Left renal pelvis (tissue), 4 donors: Measurements from ENCODE around the gene MYBPC1. TPM values are rescaled to one million over a fixed set of nuclear protein-coding genes. Genes with fewer than 3 reads are reported as not detected.
"Not testable (repeated sequence)": the region's sequence is repeated elsewhere in the genome, so short reads cannot be mapped to it uniquely, and the experiment has no call there.

Experiments used
- DNase-seq, 4 donors: peaks; one replicate each; pipeline ENCODE4 v3.0.0-alpha.2; 2013; ENCODE audit warnings: low read depth in 4 of 4, low spot score in 3 of 4
- polyA plus RNA-seq, 4 donors: library from polyadenylated mRNA; unstranded; fragments of 120-200 nt; gene quantifications; one replicate each; pipeline ENCODE4 v1.2.1, GENCODE V29; 2013; ENCODE audit not compliant: insufficient read length in 4 of 4

The MYBPC1 gene
- polyA plus RNA-seq, 4 donors = 0.11 to 0.21 TPM; not detected in 2

DNA sequence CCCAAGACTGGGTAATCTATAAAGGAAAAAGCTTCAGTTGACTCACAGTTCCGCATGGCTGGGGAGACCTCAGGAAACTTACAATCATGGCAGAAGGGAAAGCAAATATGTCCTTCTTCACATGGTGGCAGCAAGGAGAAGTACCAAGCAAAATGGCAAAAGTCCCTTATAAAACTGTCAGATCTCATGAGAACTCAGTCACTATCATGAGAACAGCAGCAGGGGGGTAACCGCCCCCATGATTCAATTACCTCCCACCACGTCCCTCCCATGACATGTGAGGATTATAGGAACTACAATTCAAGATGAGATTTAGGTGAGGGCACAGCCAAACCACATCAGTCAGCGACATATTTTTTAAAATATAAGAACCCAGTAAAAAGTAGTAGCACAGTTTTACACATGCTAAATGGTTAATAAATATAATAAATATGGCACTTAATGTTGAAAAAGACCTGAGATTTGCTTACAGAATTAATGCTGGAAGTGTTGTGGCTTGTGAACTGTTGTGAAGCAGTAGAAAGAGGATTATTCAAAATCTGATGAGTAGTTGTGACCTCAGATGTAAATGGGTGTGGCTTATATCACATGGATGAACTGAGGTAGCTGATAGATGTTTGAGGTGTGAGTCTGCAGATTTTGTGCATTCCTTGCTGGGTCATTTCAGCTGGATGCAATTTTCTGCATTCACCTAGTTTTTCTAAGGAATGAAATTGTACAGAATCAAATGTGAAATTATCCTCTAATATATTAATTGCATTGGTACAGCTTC lies 55.8 kb downstream of the MYBPC1 start:
- no peak for DNase-seq

DNA sequence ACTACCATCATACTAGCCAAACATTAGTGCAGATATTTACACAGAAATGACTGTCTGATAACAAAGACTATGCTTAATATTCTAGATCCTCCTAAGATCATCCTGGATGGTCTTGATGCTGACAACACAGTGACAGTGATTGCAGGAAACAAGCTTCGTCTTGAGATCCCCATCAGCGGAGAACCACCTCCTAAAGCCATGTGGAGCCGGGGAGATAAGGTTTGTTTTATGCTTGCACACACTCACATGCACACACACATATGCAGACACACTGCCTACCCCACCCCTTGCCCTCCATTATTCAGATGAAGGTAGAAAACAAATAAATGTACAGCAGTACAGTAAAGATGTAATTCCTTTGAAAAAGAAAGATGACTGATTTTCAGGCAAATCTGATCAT lies 58.3 kb downstream of the MYBPC1 start:
- DNase-seq = no peak

DNA sequence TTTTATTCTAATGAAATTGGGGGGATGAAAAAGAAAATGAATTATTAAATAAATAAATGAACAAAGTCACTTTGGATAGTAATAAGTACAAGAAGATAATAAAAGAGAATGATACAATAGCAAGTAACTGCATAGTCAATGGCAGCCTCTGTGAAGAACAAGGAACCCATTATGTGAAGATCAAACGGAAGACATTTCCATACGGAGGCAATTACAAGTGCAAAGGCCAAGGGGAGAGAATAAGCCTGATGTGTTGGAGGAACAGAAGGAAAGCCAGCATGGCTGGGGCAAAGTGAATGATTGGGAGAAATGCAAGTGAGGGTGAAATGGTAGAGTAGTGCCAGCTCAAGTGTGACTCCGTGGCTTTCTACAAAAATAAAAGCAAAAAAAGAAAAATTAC lies 58.7 kb downstream of the MYBPC1 start:
- no peak for DNase-seq

DNA sequence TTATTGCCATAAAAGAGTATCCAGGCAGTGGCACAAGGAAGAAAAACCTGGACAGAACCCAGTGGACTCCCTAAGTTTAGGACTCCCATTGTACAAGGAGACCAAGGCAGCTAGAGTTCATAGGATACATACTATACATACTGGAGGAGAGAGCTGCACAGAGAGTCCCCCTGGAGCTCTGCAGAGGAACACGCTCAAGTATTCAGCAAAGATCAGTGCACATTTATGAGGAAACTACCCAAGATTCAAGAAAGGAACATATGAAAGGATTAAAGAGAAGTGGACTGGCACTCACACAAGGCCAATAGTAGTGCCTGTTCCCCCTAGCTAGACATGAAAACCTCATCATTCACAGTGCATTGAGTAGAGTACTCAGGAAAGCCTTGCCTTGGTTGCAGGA lies 59.7 kb downstream of the MYBPC1 start:
- no peak for DNase-seq

DNA sequence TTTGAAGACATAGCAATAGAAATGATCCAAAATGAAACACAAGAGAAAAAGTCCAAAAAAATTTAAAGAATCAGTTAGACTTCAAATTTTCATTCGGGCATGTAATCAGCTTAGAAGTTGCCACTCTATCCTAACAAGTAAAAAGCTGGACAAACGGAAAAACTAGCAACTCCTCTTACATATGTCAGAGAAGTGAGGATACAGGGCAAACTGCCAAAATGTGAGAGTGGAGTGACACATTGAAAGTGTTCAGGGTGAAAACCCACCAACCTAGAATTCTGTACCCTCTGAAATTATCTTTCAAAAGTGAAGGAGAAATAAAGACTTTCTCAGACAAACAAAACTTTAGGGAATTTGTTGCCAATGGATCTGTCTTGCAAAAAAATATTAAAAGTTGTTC lies 60.6 kb downstream of the MYBPC1 start:
- no peak for DNase-seq

DNA sequence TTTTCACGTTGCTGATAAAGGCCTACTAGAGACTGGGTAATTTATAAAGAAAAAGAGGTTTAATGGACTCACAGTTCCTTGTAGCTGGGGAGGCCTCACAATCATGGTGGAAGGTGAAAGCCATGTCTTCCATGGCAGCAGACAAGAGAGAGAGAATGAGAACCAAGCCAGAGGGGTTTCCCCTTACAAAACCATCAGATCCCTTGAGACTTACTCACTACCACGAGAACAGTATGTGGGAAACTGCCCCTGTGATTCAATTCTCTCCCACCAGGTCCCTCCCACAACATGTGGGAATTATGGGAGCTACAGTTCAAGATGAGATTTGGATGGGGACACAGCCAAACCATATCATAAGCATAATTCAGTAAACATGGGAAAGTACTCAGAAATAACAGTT lies 65.9 kb downstream of the MYBPC1 start:
- DNase-seq = not testable (repeated sequence)

DNA sequence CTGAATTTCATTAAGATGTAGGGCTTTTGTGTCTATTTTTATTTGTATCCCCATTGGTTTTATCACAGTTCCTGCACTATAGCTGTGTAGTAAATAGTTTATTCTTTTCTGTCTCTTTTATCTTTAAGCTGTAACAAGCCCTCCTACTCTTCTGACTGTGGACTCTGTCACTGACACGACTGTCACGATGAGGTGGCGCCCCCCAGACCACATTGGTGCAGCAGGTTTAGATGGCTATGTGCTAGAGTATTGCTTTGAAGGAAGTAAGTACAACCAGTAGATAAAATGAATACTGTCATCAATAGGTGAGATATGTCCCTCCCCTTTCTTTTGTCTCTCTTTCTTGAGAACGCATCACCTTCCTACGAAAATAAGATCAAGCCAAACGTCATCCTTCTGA lies 68.5 kb downstream of the MYBPC1 start:
- DNase-seq = no peak

DNA sequence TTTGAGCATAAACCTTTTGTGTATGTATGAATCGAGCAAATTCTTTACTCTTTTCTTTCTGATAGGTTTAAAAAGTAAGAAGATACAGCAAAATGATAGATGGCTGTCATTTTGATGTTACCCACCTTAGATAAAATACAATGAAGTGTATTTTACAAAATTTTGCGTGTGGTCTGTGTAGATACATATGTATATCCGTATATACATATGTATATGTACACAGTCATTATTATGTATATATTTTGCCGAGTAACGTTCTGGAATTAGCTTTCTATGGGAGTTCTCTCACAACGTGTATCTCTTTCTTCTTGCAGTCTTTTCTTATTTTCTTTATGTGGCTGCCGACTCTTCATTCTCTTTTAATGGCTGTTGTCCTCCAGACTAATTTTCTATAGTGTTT lies 70.2 kb downstream of the MYBPC1 start:
- no peak for DNase-seq

DNA sequence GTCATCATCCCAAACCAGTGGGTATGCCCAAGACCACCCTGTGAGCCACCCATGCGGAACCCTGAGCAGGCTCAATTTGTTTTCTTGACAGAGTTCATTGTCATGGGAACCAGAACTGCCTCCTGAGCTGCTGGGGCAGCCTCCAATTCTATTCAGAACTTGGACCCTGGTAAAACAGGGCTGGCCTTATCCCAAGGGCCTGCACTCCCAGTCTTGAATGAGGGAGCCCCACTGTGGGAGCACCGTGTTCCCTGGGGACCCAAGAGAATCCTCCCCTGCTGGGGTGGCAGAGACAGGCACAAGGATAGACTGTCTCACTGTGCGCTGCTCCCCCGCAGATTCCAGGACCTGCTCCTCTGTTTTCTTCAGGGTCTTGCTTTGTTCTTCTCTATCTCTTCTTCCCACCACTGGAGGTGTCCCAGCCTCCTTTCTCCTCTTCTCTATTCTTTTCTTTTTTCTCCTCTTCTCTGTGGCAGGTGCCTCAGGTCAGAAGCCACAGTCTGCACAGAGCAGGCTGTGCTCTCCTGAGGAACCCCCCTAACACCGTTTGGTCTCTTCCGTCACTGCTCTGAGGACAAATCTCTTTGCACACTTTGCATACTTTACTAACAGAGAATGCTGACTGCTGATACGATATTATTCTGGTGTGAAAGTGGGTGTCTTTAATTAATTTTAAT lies 71.4 kb downstream of the MYBPC1 start:
- no peak for DNase-seq

DNA sequence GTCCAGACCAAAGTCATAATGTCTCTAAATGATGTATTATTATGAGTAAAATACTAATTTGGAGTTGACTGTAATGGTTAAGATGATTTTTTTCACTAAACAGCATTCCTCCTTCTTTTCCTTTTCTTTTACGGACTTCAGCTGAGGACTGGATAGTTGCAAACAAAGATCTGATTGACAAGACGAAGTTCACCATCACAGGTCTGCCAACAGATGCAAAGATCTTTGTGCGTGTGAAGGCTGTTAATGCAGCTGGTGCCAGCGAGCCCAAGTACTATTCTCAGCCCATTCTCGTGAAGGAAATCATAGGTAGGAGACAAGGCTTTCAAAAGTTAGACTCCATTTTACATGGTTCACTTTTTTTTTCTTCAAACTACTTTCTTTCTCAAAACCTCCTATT lies 72.8 kb downstream of the MYBPC1 start:
- DNase-seq = no peak

DNA sequence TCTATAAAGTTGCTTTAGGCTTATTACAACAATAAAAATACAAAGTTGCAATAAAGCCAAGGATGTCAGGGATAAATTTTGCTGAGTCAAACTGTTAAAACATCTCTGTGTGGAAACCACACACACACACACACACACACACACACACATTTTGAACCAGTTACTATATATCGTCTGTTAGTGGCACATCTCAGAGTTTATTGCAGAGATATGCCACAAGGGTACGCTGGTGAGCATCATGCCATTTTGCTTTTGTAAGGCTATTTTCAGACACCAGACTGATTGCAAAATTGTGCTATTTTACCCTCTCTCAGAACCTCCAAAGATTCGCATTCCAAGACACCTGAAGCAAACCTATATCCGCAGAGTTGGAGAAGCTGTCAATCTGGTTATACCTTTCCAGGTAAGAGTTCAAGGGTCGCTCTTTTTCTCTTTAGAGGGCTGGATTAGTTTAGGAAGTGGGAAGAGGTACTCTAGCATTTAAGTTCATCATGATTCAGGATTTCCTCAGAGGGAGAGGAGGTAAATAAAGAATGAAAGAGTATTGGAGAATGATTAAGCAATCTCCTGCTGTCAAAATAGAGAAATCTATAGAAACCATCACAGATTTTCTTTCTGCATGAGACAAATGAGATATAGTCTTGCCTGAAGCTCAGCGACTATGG lies 75.4 kb downstream of the MYBPC1 start:
- DNase-seq = peak in 1 of 4 donors; percentile 3

DNA sequence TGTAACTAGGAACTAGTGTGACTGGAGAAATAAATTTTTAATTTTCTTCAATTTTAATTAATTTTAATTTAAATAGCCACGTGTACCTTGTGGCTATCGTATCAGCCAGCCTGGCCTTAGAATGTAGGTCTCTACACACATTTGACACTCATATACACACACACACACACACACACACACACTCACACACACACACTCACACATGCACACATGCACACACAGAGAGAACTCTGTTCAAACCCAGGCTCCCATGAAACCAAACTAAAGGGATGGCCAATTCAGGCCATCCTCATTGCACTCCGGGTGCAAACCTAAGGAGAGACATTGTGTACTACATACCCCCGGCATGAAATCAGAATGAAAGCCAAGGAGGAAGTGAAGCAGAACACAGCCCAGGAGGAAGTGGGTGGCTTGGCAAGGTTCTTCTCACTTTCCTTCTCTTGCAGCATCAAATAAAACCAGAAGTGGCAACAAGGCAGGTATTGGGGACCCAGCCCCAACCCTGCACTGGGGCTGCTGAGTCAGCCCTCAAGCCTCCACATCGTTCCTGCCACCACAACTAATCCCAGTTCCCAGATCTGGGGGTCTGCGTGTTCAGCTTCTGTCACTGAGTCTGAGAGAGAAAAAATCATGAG lies 76.5 kb downstream of the MYBPC1 start:
- DNase-seq = no peak

DNA sequence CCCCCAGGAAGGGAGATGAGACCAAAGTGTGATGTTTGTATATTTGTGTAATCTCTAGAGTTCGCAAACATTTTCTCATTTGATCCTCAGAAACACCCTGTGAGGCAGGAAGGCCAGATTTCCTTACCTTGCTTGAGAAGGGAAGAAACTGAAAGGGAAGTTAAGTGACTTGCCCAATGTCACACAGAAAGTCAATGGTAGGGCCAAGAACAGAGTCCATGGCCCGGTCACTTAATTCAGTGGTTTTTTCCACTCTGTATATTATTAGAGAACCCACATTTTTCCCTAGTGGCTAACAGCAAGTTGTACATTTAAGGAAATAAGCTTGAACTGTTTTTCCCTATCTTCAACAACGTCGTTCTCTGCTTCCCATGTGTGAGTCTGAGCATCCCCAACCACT lies 77.1 kb downstream of the MYBPC1 start:
- no peak for DNase-seq

DNA sequence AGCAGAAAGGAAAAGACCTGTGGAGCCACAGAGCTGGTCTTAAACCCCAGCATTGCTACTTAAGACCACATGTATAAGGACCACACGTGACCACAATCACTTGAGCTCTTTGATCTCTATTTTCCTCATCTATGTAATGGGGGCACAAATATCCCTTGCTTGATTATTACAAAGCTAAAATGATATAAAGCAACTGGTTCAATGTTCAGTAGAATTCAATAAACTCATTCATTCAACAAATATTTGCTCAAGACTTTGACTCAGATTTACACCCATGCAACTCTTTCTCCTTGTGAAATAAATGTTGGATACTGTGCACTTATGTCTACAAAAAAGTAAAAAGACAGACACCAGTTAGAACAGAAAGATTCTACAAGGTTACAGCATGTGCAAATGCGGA lies 80.8 kb downstream of the MYBPC1 start:
- no peak for DNase-seq

DNA sequence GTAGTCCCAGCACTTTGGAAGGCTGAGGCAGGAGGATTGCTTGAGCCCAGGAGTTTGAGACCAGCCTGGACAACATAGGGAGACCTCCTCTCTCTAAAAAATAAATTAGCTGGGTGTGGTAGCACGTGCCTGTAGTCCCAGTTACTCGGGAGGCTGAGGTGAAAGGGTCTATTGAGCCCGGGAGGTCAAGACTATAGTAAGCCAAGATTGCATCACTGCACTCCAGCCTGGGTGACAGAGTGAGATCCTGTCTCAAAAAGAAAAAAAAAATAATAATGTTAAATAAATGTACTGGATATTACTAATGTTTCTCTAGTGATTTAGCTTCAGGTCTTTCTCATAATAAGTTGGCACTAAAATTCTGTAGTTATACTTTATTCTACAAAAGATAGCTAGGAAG lies 81.7 kb downstream of the MYBPC1 start:
- not testable (repeated sequence) for DNase-seq

DNA sequence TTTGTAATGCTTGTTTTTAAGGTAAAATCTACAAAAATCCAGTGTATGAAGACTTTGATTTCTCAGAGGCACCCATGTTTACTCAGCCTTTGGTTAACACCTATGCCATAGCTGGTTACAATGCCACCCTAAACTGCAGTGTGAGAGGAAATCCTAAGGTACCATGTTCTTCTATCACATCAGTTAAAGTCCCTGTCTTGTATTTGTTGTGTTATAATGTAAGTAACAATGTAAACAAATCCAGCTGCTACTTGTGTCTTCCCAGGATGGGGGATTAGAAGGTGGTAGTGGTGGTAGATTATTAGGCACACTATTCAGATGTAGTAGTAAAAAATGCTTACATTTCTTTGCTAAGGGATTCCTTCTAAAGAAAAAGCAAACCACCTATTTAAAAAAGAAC lies 83.3 kb downstream of the MYBPC1 start:
- DNase-seq = no peak

DNA sequence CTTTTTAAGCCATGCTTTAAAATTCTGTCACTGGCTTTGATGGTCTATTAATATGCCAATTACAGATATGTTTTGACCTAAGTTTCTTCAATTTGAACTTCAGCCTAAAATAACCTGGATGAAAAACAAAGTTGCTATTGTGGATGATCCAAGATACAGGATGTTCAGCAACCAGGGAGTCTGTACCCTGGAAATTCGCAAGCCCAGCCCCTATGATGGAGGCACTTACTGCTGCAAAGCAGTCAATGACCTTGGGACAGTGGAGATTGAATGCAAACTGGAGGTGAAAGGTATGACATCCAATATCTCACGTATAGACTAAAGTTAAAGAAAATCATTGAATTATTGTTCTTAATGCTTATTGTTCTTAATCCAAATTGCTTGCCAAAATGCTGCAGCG lies 85.5 kb downstream of the MYBPC1 start:
- DNase-seq = no peak

DNA sequence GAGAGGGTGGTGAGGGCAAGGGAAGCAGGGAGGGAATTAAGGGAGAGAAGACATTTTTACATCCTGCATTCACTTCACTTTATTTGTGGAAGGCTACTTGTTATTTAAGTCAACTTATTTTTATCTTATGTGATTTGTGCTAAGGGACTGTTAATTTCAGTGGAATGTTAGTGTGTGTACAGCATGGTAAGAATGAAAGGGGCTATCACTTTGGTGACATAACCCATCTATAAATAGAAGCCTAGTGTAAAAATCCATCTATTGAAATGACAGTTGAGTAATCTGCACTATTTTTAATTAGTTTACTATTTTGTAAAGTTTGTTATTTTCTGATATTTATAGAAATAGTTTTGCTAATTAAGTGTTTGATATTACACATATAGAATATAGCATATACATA lies 85.9 kb downstream of the MYBPC1 start:
- DNase-seq = no peak

DNA sequence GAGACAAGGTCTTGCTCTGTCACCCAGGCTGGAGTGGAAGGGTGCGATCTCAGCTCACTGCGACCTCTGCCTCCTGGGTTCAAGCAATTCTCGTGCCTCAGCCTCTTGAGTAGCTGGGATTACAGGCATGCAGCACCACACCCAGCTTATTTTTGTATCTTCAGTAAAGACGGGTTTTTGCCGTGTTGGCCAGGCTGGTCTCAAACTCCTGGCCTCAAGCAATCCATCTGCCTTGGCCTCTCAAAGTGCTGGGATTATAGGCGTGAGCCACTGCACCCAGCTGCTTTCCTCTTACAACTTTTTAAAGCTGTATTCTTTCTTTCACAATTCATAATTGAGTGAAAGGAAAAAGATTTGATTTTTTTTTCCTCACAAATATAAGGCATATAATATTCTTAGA lies 86.9 kb downstream of the MYBPC1 start:
- not testable (repeated sequence) for DNase-seq

DNA sequence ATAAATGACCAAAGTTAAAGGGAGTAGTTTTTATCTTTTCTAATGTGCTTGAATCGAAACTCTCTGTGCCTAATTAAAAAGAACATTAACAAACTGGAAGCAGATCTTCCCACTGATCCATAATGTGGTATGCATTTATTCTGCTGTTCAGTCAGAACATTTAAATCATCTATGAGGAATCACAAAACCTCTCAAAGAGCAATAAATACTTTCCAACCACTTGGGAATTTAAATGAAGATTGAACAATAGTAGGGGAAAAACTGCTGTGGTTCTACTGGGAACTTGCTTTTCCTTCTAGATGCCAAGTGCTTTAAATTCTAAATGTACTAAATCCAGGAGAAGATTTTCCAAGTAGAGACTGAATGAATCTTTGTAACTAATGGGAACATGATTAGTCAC lies 90.3 kb downstream of the MYBPC1 start:
- no peak for DNase-seq

DNA sequence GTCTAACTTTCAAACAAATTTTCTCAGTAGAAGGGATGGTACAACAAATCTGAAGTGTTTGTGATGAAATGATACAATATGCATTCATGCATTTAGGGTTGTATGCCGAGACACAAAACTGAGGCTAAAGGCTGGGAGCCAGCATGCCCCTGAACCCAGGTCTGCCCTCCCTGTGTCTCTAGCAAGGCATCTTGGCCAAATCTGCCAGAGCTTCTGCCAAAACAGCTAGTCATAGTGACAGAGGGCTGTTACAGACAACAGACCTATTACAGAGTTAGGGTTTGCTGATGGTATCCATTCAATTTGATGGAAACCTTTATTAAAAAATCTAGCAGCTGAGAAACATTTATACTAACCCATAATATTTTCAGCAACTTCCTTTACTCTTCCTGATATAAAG lies 91.4 kb downstream of the MYBPC1 start:
- DNase-seq = no peak
